Osteoblast (primary cell): ENCODE measurements around the gene RGS12. TPM values are rescaled to one million over a fixed set of nuclear protein-coding genes. Genes with fewer than 3 reads are reported as not detected.
A peak's percentile ranks its signal among the peaks of the same experiment; 100 is the strongest.

Experiments used
- DNase-seq: peaks from one replicate; pipeline ENCODE4 v3.0.0; 2011; ENCODE audit warnings: low spot score, mixed read lengths; ENCODE audit not compliant: insufficient read length; ENCODE audit errors: missing footprints
- H2AFZ ChIP-seq: 2 replicates; pipeline ENCODE4 v1.6.0; 2011; ENCODE audit warnings: mild to moderate bottlenecking, low read length
- H3K27ac ChIP-seq: 2 replicates; pipeline ENCODE4 v1.5.1; 2011; ENCODE audit warnings: mild to moderate bottlenecking, low read depth, low read length, moderate library complexity
- H3K27me3 ChIP-seq: 2 replicates; pipeline ENCODE4 v1.6.0; 2012; ENCODE audit warnings: mild to moderate bottlenecking, control low read depth, inconsistent platforms, low read length, moderate library complexity; ENCODE audit not compliant: insufficient read depth
- H3K36me3 ChIP-seq: 2 replicates; pipeline ENCODE4 v1.5.1; 2011; ENCODE audit warnings: mild to moderate bottlenecking, low read length, control low read depth, moderate library complexity; ENCODE audit not compliant: insufficient read depth
- H3K4me1 ChIP-seq: 2 replicates; pipeline ENCODE4 v1.5.1; 2011; ENCODE audit warnings: mild to moderate bottlenecking, low read length, control low read depth, moderate library complexity; ENCODE audit not compliant: insufficient read depth
- H3K4me2 ChIP-seq: 2 replicates; pipeline ENCODE4 v1.6.0; 2011; ENCODE audit warnings: mild to moderate bottlenecking, low read length; ENCODE audit not compliant: insufficient read depth
- H3K4me3 ChIP-seq: fragments of 200-600 bp; sonication (generic); 3 replicates; pipeline ENCODE4 v1.5.1; 2012; ENCODE audit warnings: mild to moderate bottlenecking, low read length, inconsistent platforms; ENCODE audit not compliant: insufficient read depth
- H3K79me2 ChIP-seq: 2 replicates; pipeline ENCODE4 v1.6.0; 2012; ENCODE audit warnings: mild to moderate bottlenecking, low read length, control low read depth, inconsistent platforms; ENCODE audit not compliant: insufficient read depth
- H3K9me3 ChIP-seq: 2 replicates; pipeline ENCODE4 v1.5.1; 2011; ENCODE audit warnings: low read depth, low read length, control low read depth
- H4K20me1 ChIP-seq: 2 replicates; pipeline ENCODE4 v1.6.0; 2012; ENCODE audit warnings: mild to moderate bottlenecking, low read length, control low read depth; ENCODE audit not compliant: insufficient read depth
- CTCF ChIP-seq: IDR thresholded peaks from 2 replicates; pipeline ENCODE4 v1.5.1; 2011; ENCODE audit warnings: mild to moderate bottlenecking, low read depth, low read length, moderate library complexity; ENCODE audit errors: extremely low read depth
- total RNA-seq: library from RNA; depleted of rRNA; stranded (reverse); fragments of >200 nt; gene quantifications from 2 replicates; pipeline ENCODE4 v1.2.3, GENCODE V29; 2012

The RGS12 gene
- total RNA-seq, 1 donor: 61.2 TPM

GRCh38 chr4:3250956-3251690, 41.7 kb upstream of the RGS12 start:
- Histone ChIP-seq H3K36me3 (no peaks in the 10 kb centered on the region), H2AFZ (no peak overlapping the region), H3K27ac (no peak overlapping the region), H3K27me3 (no peaks in the 10 kb centered on the region), H3K9me3 (no peaks in the 10 kb centered on the region), H3K4me1 (no peaks in the 10 kb centered on the region), H3K79me2 (no peaks in the 10 kb centered on the region), H4K20me1 (no peaks in the 10 kb centered on the region), H3K4me2 (no peak overlapping the region), H3K4me3 (no peak overlapping the region)
- TF ChIP-seq CTCF: no peak
- DNase-seq: peak; percentile 94

DNA sequence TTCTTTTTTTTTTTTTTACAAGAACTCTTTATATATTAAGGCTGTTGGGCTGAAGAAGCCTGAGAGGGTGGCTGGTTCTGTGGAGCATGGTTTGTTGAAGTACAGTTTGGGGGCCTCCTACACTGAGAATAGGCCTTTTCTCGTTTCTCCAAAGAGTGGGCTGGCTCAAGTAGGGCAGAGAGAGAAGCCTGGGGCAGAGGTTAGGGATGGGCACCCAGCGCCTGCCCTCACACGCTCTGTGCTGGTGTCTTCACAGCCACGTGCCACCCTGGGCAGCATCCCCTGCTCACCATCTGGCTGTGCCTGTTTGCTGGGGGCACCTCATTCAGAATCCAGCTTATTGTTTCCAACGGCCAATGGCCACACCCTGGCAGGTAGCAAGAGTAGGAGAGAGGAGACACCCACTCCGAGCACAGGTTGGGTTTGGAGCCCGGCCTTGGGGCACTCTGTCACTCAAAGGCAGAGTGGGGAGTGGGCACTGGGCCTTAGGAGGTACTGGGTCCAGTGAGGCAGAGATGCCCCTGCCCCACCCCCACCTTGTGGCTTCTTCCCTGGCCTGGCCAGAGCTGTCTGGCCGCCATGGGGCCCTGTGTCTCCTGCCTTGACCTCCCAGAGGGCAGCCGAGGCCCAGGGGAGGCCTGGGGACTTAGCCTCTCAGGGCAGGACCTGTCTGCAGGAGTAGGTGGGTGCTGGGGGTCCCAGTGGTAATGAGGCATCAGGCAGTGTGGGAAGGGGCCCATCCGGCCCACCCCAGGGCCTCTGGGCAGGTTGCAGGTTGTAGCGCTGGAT, 40.9 kb upstream of the RGS12 start:
- Histone ChIP-seq H3K27ac (no peak overlapping the region), H3K36me3 (no peaks in the 10 kb centered on the region), H2AFZ (no peak overlapping the region), H3K27me3 (no peaks in the 10 kb centered on the region), H3K4me1 (no peaks in the 10 kb centered on the region), H3K4me2 (no peak overlapping the region), H3K79me2 (no peaks in the 10 kb centered on the region), H3K4me3 (no peak overlapping the region), H4K20me1 (no peaks in the 10 kb centered on the region), H3K9me3 (no peaks in the 10 kb centered on the region)
- DNase-seq: peak; percentile 85
- TF ChIP-seq CTCF: no peak

GRCh38 chr4:3252480-3252828, 40.4 kb upstream of the RGS12 start:
- Histone ChIP-seq H3K4me1 (no peaks in the 10 kb centered on the region), H3K9me3 (no peaks in the 10 kb centered on the region), H3K36me3 (no peaks in the 10 kb centered on the region), H3K27ac (no peak overlapping the region), H3K79me2 (no peaks in the 10 kb centered on the region), H2AFZ (no peak overlapping the region), H4K20me1 (no peaks in the 10 kb centered on the region), H3K27me3 (no peaks in the 10 kb centered on the region), H3K4me3 (no peak overlapping the region), H3K4me2 (no peak overlapping the region)
- no peak for DNase-seq
- TF ChIP-seq CTCF: no peak
